ENCODE data around the gene SPIN2A.

DNA sequence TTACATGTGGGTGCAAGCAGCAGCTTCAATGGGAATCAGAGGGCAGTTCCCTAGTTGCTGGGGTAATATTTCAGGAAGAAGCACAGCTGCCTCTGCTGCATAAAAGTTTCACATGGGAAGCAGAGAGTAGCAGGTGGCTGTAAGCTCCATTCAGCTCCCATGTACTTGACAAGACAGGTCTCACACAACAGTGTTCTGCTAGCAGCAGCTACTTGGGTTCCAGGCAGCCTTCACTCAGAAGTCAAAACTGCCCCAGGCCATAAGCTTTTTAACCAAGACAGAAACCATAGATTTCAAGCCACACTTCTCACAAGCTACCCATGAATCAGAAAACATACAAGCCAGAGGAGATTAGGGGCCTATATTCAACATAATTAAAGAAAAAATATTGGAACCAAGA lies 41.4 kb upstream of the SPIN2A start:
- no peak for TF ChIP-seq POLR2A (IDR thresholded peaks at IDR 0.05)
- TF ChIP-seq, protein P1, sequence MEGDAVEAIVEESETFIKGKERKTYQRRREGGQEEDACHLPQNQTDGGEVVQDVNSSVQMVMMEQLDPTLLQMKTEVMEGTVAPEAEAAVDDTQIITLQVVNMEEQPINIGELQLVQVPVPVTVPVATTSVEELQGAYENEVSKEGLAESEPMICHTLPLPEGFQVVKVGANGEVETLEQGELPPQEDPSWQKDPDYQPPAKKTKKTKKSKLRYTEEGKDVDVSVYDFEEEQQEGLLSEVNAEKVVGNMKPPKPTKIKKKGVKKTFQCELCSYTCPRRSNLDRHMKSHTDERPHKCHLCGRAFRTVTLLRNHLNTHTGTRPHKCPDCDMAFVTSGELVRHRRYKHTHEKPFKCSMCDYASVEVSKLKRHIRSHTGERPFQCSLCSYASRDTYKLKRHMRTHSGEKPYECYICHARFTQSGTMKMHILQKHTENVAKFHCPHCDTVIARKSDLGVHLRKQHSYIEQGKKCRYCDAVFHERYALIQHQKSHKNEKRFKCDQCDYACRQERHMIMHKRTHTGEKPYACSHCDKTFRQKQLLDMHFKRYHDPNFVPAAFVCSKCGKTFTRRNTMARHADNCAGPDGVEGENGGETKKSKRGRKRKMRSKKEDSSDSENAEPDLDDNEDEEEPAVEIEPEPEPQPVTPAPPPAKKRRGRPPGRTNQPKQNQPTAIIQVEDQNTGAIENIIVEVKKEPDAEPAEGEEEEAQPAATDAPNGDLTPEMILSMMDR (IDR thresholded peaks at IDR 0.05) = no peak
